GM23338 (cell line): ENCODE measurements around the gene CTSW. TPM values are rescaled to one million over a fixed set of nuclear protein-coding genes. Genes with fewer than 3 reads are reported as not detected.

Source experiments
- ATAC-seq: fragments of 200-7000 bp; cut with Tn5 transposase; 3 replicates; pipeline ENCODE4 v1.9.1; 2020
- DNase-seq: peaks from one replicate; pipeline ENCODE4 v3.0.0-alpha.2; 2015; ENCODE audit warnings: low spot score
- H2AFZ ChIP-seq: fragments of 200-600 bp; sonication (generic); 2 replicates; pipeline ENCODE4 v1.8.0; 2016; ENCODE audit warnings: antibody characterized with exemption, mild to moderate bottlenecking, moderate library complexity
- H3F3A ChIP-seq: fragments of 200-600 bp; sonication (generic); replicated peaks from 2 replicates; pipeline ENCODE4 v1.8.0; 2017; ENCODE audit warnings: antibody characterized with exemption, mixed run types, low read depth
- H3K27ac ChIP-seq: fragments of 200-600 bp; sonication (generic); 2 replicates; pipeline ENCODE4 v1.6.1; 2016; ENCODE audit warnings: low read depth
- H3K27me3 ChIP-seq: fragments of 200-600 bp; sonication (generic); 2 replicates; pipeline ENCODE4 v1.8.0; 2016; ENCODE audit warnings: mild to moderate bottlenecking, mixed run types, moderate library complexity; ENCODE audit not compliant: insufficient read depth
- H3K36me3 ChIP-seq: fragments of 200-600 bp; sonication (generic); 2 replicates; pipeline ENCODE4 v1.8.0; 2016; ENCODE audit warnings: mild to moderate bottlenecking; ENCODE audit not compliant: insufficient read depth
- H3K4me1 ChIP-seq: fragments of 200-600 bp; sonication (generic); 2 replicates; pipeline ENCODE4 v1.8.0; 2016; ENCODE audit warnings: mild to moderate bottlenecking, moderate library complexity; ENCODE audit not compliant: insufficient read depth
- H3K4me2 ChIP-seq: fragments of 200-600 bp; sonication (generic); 2 replicates; pipeline ENCODE4 v1.7.1; 2017; ENCODE audit warnings: mixed run types
- H3K4me3 ChIP-seq: fragments of 200-600 bp; sonication (generic); 2 replicates; pipeline ENCODE4 v1.6.1; 2016; ENCODE audit warnings: mixed run types
- H3K79me2 ChIP-seq: fragments of 200-600 bp; sonication (generic); replicated peaks from 2 replicates; pipeline ENCODE4 v1.8.0; 2017; ENCODE audit warnings: mild to moderate bottlenecking; ENCODE audit not compliant: insufficient read depth
- H3K9me2 ChIP-seq: fragments of 200-600 bp; sonication (generic); 2 replicates; pipeline ENCODE4 v1.8.0; 2017; ENCODE audit not compliant: insufficient read depth
- H4K20me1 ChIP-seq: fragments of 200-600 bp; sonication (generic); replicated peaks from 2 replicates; pipeline ENCODE4 v1.8.0; 2017; ENCODE audit warnings: mild to moderate bottlenecking; ENCODE audit not compliant: insufficient read depth
- H3K27ac Mint-ChIP-seq: 2 replicates; pipeline ENCODE4 v1.8.0; 2020; ENCODE audit warnings: inconsistent platforms, mild to moderate bottlenecking, moderate library complexity, mixed read lengths
- H3K27me3 Mint-ChIP-seq: 3 replicates; pipeline ENCODE4 v1.8.0; 2022; ENCODE audit warnings: low read depth, mild to moderate bottlenecking, moderate library complexity, mixed read lengths, inconsistent platforms; ENCODE audit not compliant: insufficient read depth, poor library complexity
- H3K36me3 Mint-ChIP-seq: 3 replicates; pipeline ENCODE4 v1.8.0; 2021; ENCODE audit warnings: low read depth, mild to moderate bottlenecking, inconsistent platforms, moderate library complexity, mixed read lengths
- H3K4me1 Mint-ChIP-seq: 3 replicates; pipeline ENCODE4 v1.8.0; 2020; ENCODE audit warnings: mild to moderate bottlenecking, inconsistent platforms, mixed read lengths
- H3K4me3 Mint-ChIP-seq: 3 replicates; pipeline ENCODE4 v1.8.0; 2021; ENCODE audit warnings: moderate library complexity, mild to moderate bottlenecking, inconsistent platforms, mixed read lengths
- H3K9me3 Mint-ChIP-seq: 3 replicates; pipeline ENCODE4 v1.8.0; 2020; ENCODE audit warnings: moderate library complexity, mild to moderate bottlenecking, inconsistent platforms, mixed read lengths
- CREB1 ChIP-seq: fragments of 250-450 bp; sonication (Bioruptor Pico); IDR thresholded peaks from 2 replicates; pipeline ENCODE4 v1.5.0; 2020; ENCODE audit warnings: low read depth, mild to moderate bottlenecking, moderate library complexity
- ETS1 ChIP-seq: IDR thresholded peaks from 2 replicates; pipeline ENCODE4 v1.6.1; 2016; ENCODE audit warnings: antibody characterized with exemption
- EZH2phosphoT487 ChIP-seq: fragments of 200-600 bp; sonication (generic); IDR thresholded peaks from one replicate; pipeline ENCODE4 v1.8.1; 2018; ENCODE audit warnings: antibody characterized with exemption; ENCODE audit not compliant: unreplicated experiment
- JUNB ChIP-seq: IDR thresholded peaks from one replicate; pipeline ENCODE4 v1.6.1; 2016; ENCODE audit warnings: antibody characterized with exemption; ENCODE audit not compliant: unreplicated experiment
- NANOG ChIP-seq: IDR thresholded peaks from 2 replicates; pipeline ENCODE4 v1.6.1; 2016; ENCODE audit warnings: antibody characterized with exemption, borderline replicate concordance
- ZNF114 ChIP-seq: fragments of 250-450 bp; sonication (Bioruptor Pico); IDR thresholded peaks from 2 replicates; pipeline ENCODE4 v1.5.0; 2020; ENCODE audit warnings: mild to moderate bottlenecking, moderate library complexity
- ZNF331 ChIP-seq: fragments of 250-450 bp; sonication (Bioruptor Pico); IDR thresholded peaks from 2 replicates; pipeline ENCODE4 v1.5.0; 2020; ENCODE audit warnings: low read depth, mild to moderate bottlenecking, moderate library complexity
- ZNF462 ChIP-seq: fragments of 250-450 bp; sonication (Bioruptor Pico); IDR thresholded peaks from 2 replicates; pipeline ENCODE4 v1.5.0; 2020; ENCODE audit warnings: mild to moderate bottlenecking, moderate library complexity
- polyA plus RNA-seq: library from polyadenylated mRNA; unstranded; fragments of >200 nt; fragmentation: Nextera tagmentation; extraction: Ambion mirVana; gene quantifications from 2 replicates; pipeline ENCODE4 v1.2.1, GENCODE V29; 2016
- total RNA-seq: library from RNA; depleted of rRNA; stranded (reverse); fragments of >200 nt; shearing (Covaris generic); gene quantifications from 2 replicates; pipeline ENCODE4 v1.2.3, GENCODE V29; 2014
- TF ChIP-seq, protein P1 (sequence below): IDR thresholded peaks from one replicate; pipeline ENCODE4 v1.6.1; 2018; ENCODE audit warnings: antibody characterized with exemption; ENCODE audit not compliant: unreplicated experiment

Gene CTSW
- total and polyA plus RNA-seq, 2 experiments from 2014 or later: not detected

- Histone ChIP-seq H3K4me3 (peak overlapping the region; percentile 93), H3K9me2 (no peaks in the 10 kb centered on the region), H3F3A (peaks cover 39% of the 10 kb centered on the region), H3K27me3 (peaks cover 23% of the 10 kb centered on the region), H3K36me3 (peaks cover 14% of the 10 kb centered on the region; the same call in 1 of the 2 replicates), H3K4me1 (peaks cover 24% of the 10 kb centered on the region), H3K4me2 (peak overlapping the region; percentile 89), H3K27ac (peak overlapping the region; percentile 78; the same call in 1 of the 2 replicates), H2AFZ (peak overlapping the region; percentile 95; the same call in 1 of the 2 replicates), H4K20me1 (peaks cover 22% of the 10 kb centered on the region), H3K79me2 (peaks cover 12% of the 10 kb centered on the region)
- Mint-ChIP-seq H3K27me3 (peaks cover 32% of the 10 kb centered on the region), H3K4me3 (peak overlapping the region; percentile 98), H3K36me3 (peaks cover 45% of the 10 kb centered on the region), H3K9me3 (peaks cover 2% of the 10 kb centered on the region; the same call in 1 of the 3 replicates), H3K27ac (peak overlapping the region; percentile 99), H3K4me1 (peaks cover 31% of the 10 kb centered on the region)
- no peak for TF ChIP-seq ZNF114 (CRISPR knock-in tag)
- no peak for DNase-seq
- no peak for ATAC-seq
These were observed 7.4 kb downstream of the CTSW start for GRCh38 chr11:65886826-65887722.

DNA sequence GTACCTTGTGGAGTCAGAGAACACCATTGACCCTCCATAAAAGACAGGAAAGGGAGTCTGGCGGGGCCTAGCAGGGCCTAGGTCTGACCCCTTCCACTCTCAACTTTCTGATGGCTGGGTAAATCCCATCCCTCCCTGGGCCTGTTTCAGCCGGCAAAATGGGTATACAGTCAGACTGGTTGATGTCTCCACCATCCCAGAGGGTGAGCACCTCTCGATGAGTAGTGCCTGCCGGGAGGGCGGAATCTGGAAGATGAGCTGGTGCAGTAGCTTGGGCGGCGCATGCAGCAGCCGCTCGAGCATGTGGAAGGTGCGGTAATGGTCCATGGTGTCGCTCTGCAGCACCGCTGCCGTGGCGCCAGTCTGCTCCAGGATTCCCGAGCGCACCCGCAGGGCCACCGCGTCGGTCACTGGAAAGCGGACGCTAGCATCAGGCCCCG, 8.1 kb downstream of the CTSW start:
- H3K27me3 Mint-ChIP-seq: peaks cover 39% of the 10 kb centered on the region
- no peaks in the 10 kb centered on the region for H3K9me2 ChIP-seq
- peaks cover 14% of the 10 kb centered on the region; the same call in 1 of the 2 replicates for H3K36me3 ChIP-seq
- H3K4me3 Mint-ChIP-seq: peak overlapping the region; percentile 98
- peaks cover 2% of the 10 kb centered on the region; the same call in 1 of the 3 replicates for H3K9me3 Mint-ChIP-seq
- H3K4me3 ChIP-seq: peak overlapping the region; percentile 93
- peaks cover 39% of the 10 kb centered on the region for H3F3A ChIP-seq
- H3K79me2 ChIP-seq: peaks cover 13% of the 10 kb centered on the region
- H3K4me1 ChIP-seq: peaks cover 29% of the 10 kb centered on the region
- peak overlapping the region; percentile 78; the same call in 1 of the 2 replicates for H3K27ac ChIP-seq
- DNase-seq (no peak), ATAC-seq (no peak)
- peak overlapping the region; percentile 95 for H2AFZ ChIP-seq
- H3K4me1 Mint-ChIP-seq: peaks cover 38% of the 10 kb centered on the region
- peaks cover 25% of the 10 kb centered on the region for H3K27me3 ChIP-seq
- peak overlapping the region; percentile 89 for H3K4me2 ChIP-seq
- peaks cover 43% of the 10 kb centered on the region for H3K36me3 Mint-ChIP-seq
- peaks cover 25% of the 10 kb centered on the region for H4K20me1 ChIP-seq
- H3K27ac Mint-ChIP-seq: peak overlapping the region; percentile 99
- no peak for TF ChIP-seq EZH2phosphoT487
- no peak for TF ChIP-seq CREB1 (CRISPR knock-in tag)
- TF ChIP-seq JUNB: no peak
- no peak for TF ChIP-seq ZNF331
- TF ChIP-seq ZNF462 (CRISPR knock-in tag): no peak
- no peak for TF ChIP-seq NANOG
- TF ChIP-seq, protein P1, sequence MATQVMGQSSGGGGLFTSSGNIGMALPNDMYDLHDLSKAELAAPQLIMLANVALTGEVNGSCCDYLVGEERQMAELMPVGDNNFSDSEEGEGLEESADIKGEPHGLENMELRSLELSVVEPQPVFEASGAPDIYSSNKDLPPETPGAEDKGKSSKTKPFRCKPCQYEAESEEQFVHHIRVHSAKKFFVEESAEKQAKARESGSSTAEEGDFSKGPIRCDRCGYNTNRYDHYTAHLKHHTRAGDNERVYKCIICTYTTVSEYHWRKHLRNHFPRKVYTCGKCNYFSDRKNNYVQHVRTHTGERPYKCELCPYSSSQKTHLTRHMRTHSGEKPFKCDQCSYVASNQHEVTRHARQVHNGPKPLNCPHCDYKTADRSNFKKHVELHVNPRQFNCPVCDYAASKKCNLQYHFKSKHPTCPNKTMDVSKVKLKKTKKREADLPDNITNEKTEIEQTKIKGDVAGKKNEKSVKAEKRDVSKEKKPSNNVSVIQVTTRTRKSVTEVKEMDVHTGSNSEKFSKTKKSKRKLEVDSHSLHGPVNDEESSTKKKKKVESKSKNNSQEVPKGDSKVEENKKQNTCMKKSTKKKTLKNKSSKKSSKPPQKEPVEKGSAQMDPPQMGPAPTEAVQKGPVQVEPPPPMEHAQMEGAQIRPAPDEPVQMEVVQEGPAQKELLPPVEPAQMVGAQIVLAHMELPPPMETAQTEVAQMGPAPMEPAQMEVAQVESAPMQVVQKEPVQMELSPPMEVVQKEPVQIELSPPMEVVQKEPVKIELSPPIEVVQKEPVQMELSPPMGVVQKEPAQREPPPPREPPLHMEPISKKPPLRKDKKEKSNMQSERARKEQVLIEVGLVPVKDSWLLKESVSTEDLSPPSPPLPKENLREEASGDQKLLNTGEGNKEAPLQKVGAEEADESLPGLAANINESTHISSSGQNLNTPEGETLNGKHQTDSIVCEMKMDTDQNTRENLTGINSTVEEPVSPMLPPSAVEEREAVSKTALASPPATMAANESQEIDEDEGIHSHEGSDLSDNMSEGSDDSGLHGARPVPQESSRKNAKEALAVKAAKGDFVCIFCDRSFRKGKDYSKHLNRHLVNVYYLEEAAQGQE: no peak
- TF ChIP-seq ETS1: no peak
